ENCODE data around the gene OSBPL7. TPM values are rescaled to one million over a fixed set of nuclear protein-coding genes. Genes with fewer than 3 reads are reported as not detected.

Gene OSBPL7
- total RNA-seq, 1 donor from 2014 or later: 25.1 TPM

GRCh38 chr17:47810200-47810821 is 11.3 kb downstream of the OSBPL7 start:
- TF ChIP-seq CTCF (IDR thresholded peaks at IDR 0.05; ENCODE audit: unreplicated experiment): no peak
- Mint-ChIP-seq H3K9me3 (no peaks in the 10 kb centered on the region), H3K27ac (peak overlapping the region; percentile 67), H3K4me3 (no peak overlapping the region), H3K36me3 (peaks cover 21% of the 10 kb centered on the region), H3K4me1 (peaks cover 19% of the 10 kb centered on the region), H3K27me3 (ENCODE audit: low read depth) (no peaks in the 10 kb centered on the region)
- peak in 1 of 2 experiments; percentile 46 for DNase-seq (ENCODE audit: low spot score in 2 of 2, unreplicated experiment in 2 of 2)

- Mint-ChIP-seq H3K27me3 (ENCODE audit: low read depth) (peaks cover 8% of the 10 kb centered on the region), H3K36me3 (peaks cover 17% of the 10 kb centered on the region), H3K27ac (no peak overlapping the region), H3K9me3 (no peaks in the 10 kb centered on the region), H3K4me1 (peaks cover 19% of the 10 kb centered on the region), H3K4me3 (no peak overlapping the region)
- TF ChIP-seq CTCF (IDR thresholded peaks at IDR 0.05; ENCODE audit: unreplicated experiment): no peak
- no peak for DNase-seq (ENCODE audit: low spot score in 2 of 2, unreplicated experiment in 2 of 2)
Measured at GRCh38 chr17:47808830-47809480, 12.6 kb downstream of the OSBPL7 start.

GRCh38 chr17:47808036-47808829 is 13.4 kb downstream of the OSBPL7 start:
- H3K4me3 Mint-ChIP-seq: no peak overlapping the region
- H3K4me1 Mint-ChIP-seq: peaks cover 19% of the 10 kb centered on the region
- H3K36me3 Mint-ChIP-seq: peaks cover 17% of the 10 kb centered on the region
- no peak overlapping the region for H3K27ac Mint-ChIP-seq
- DNase-seq (ENCODE audit: low spot score in 2 of 2, unreplicated experiment in 2 of 2): no peak
- no peak for TF ChIP-seq CTCF (IDR thresholded peaks at IDR 0.05; ENCODE audit: unreplicated experiment)
- H3K27me3 Mint-ChIP-seq (ENCODE audit: low read depth): peaks cover 14% of the 10 kb centered on the region
- H3K9me3 Mint-ChIP-seq: no peaks in the 10 kb centered on the region

- no peak for DNase-seq (ENCODE audit: low spot score in 2 of 2, unreplicated experiment in 2 of 2)
- no peak overlapping the region for H3K27ac Mint-ChIP-seq
- H3K4me1 Mint-ChIP-seq: peaks cover 19% of the 10 kb centered on the region
- no peak for TF ChIP-seq CTCF (IDR thresholded peaks at IDR 0.05; ENCODE audit: unreplicated experiment)
- no peaks in the 10 kb centered on the region for H3K9me3 Mint-ChIP-seq
- H3K4me3 Mint-ChIP-seq: no peak overlapping the region
- peaks cover 11% of the 10 kb centered on the region for H3K36me3 Mint-ChIP-seq
- peaks cover 18% of the 10 kb centered on the region for H3K27me3 Mint-ChIP-seq (ENCODE audit: low read depth)
Measured at GRCh38 chr17:47807421-47807820, 14.2 kb downstream of the OSBPL7 start.

GRCh38 chr17:47806913-47807255 is 14.7 kb downstream of the OSBPL7 start:
- no peak overlapping the region for H3K27ac Mint-ChIP-seq

More at GRCh38 chr17:47806913-47807255, 14.7 kb downstream of the OSBPL7 start:
- H3K4me3 Mint-ChIP-seq: no peak overlapping the region
- TF ChIP-seq CTCF (IDR thresholded peaks at IDR 0.05; ENCODE audit: unreplicated experiment): no peak
- H3K36me3 Mint-ChIP-seq: peaks cover 9% of the 10 kb centered on the region
- H3K27me3 Mint-ChIP-seq (ENCODE audit: low read depth): peaks cover 22% of the 10 kb centered on the region
- DNase-seq (ENCODE audit: low spot score in 2 of 2, unreplicated experiment in 2 of 2): no peak
- H3K4me1 Mint-ChIP-seq: peaks cover 19% of the 10 kb centered on the region
- H3K9me3 Mint-ChIP-seq: no peaks in the 10 kb centered on the region
